SK-MEL-5 (cell line): ENCODE measurements around the gene JMJD1C. TPM values are rescaled to one million over a fixed set of nuclear protein-coding genes. Genes with fewer than 3 reads are reported as not detected.
"Not testable (repeated sequence)": the region's sequence is repeated elsewhere in the genome, so short reads cannot be mapped to it uniquely, and the experiment has no call there.

Source experiments
- DNase-seq: peaks from one replicate; pipeline ENCODE4 v3.0.0-alpha.2; 2016; ENCODE audit warnings: low read depth, low spot score
- in situ Hi-C: cut with HindIII; loops from 2 replicates; pipeline ENCODE4 v1.10.0; 2016; ENCODE audit warnings: low sequenced_read_pairs, high pct_unique_total_duplicates, low pct_unique_long_range_greater_than_20kb
- polyA plus RNA-seq, 2 experiments: library from polyadenylated mRNA; depleted of rRNA; stranded (reverse); fragments of >200 nt; gene quantifications; 2 replicates each; pipeline ENCODE4 v1.2.3, GENCODE V29; 2015
- total RNA-seq: library from RNA; depleted of rRNA; stranded (reverse); fragments of >200 nt; shearing (Covaris generic); gene quantifications from 2 replicates; pipeline ENCODE4 v1.2.3, GENCODE V29; 2014; rRNA removed

Gene JMJD1C, protein sequence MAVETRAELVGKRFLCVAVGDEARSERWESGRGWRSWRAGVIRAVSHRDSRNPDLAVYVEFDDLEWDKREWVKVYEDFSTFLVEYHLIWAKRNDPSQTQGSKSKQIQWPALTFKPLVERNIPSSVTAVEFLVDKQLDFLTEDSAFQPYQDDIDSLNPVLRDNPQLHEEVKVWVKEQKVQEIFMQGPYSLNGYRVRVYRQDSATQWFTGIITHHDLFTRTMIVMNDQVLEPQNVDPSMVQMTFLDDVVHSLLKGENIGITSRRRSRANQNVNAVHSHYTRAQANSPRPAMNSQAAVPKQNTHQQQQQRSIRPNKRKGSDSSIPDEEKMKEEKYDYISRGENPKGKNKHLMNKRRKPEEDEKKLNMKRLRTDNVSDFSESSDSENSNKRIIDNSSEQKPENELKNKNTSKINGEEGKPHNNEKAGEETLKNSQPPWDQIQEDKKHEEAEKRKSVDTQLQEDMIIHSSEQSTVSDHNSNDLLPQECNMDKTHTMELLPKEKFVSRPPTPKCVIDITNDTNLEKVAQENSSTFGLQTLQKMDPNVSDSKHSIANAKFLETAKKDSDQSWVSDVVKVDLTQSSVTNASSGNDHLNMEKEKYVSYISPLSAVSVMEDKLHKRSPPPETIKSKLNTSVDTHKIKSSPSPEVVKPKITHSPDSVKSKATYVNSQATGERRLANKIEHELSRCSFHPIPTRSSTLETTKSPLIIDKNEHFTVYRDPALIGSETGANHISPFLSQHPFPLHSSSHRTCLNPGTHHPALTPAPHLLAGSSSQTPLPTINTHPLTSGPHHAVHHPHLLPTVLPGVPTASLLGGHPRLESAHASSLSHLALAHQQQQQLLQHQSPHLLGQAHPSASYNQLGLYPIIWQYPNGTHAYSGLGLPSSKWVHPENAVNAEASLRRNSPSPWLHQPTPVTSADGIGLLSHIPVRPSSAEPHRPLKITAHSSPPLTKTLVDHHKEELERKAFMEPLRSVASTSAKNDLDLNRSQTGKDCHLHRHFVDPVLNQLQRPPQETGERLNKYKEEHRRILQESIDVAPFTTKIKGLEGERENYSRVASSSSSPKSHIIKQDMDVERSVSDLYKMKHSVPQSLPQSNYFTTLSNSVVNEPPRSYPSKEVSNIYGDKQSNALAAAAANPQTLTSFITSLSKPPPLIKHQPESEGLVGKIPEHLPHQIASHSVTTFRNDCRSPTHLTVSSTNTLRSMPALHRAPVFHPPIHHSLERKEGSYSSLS (N-terminal part only)
- total RNA-seq = 30.1 and 30.2 TPM in 2 replicates
- 16.1 and 17.3 TPM in 2 replicates for polyA plus RNA-seq (2015; cell fraction: cytosol; rRNA removed)
- polyA plus RNA-seq (2015; cell fraction: nucleus; rRNA removed) = 77.4 and 78.6 TPM in 2 replicates

DNA sequence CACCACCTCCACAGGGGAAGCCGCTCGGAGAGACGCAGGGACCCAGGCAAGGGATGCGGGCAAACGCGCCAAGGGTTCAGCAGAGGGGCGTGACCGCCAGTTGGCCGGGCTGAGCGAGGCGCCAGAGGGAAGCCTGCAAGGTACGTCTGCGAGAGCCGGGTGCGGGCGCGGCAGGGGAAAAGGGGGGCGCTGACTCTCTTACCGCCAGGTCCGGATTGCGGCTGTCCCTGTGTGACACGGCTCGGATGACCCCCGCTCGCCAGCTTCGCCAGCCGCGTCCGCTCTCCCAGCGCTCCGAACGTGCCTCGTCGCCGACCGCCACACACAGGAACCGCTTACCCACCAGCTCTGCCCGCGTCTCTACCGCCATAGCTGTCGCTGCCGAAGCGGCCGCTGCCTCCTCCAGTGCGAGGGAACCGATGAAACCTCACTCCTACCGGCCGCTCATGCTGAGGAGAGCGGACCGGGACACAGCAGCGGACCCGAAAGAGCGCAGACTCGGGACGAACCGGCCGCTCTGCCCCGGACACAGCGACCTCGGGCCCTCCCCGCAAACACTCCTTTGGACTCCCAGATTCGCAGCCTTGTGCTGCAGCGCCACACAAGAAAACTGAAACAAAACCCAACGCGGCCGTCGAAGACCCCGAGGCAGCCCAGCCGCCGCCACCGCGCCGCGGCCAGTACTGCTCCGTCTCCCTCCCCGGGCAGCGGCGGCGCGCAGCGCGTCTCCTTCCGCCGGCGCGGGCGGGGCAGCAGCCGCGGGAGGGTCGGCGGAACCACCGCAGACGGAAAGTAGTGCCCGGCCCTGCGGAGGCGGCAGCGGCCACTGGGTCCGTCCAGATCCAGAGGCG, at the start of gene JMJD1C:
JMJD1C (minus strand) TSS at position 685 of the 851 bp plus-strand sequence; CDS start at position 370, 315 bp downstream.
- in situ Hi-C loops = no loop called here
- peak; percentile 59 for DNase-seq

DNA sequence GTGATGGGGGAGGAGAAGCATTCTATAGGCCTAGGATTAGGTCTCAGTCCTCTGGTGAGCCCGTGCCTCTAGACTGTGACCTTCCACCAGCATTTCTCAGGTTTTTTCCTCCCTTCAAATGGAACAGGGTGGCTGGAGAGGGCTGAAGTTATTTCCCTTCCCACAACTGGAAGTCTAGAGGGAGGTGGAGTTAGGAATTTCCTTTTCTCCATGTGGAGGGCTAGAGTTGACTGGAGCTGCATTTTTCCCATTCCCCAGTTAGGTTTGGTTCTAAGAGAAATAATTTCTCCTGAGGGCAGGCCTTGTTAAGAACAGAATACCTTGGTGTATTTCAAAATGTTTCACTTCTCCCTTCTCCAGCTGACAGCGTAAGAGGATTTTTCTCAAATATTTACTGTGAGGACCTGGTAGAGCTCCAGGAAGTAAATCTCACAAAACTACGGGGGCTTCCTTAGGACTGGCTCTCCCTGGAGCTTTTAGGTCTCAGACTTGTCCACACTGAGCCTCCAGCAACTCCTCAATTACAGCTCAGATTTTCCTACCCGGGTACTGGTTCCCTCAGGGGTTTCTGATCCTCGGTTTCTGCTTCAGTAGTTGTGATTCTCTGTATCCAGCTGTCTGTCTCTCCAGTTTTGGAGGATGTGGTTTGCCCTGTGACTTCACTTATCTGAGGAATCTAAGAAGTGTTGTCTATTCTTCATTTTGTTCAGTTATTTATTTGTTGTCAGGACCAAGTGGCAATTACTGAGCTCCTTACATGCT, 49.4 kb upstream of the JMJD1C start:
- DNase-seq = peak; percentile 95

DNA sequence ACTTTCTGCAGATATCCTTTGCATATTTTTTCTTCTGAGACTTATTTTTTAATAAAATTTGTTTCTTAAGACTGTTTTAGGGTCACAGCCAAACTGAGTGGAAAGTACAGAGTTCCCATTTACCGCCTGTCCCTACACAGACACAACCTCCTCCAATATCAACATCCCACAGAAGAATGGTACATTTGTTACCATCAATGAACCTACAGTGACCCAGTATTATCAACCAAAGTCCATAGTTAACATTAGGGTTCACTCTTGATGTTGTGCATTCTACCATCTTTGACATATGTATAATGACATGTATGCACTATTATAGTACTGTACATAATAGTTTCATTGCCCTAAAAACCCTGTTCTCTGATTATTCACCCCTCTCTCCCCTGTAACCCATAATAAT, 40.8 kb upstream of the JMJD1C start:
- in situ Hi-C loops = no loop called here
- DNase-seq = no peak

More for the DNA sequence above, 49.4 kb upstream of the JMJD1C start:
- in situ Hi-C loops = no loop called here

DNA sequence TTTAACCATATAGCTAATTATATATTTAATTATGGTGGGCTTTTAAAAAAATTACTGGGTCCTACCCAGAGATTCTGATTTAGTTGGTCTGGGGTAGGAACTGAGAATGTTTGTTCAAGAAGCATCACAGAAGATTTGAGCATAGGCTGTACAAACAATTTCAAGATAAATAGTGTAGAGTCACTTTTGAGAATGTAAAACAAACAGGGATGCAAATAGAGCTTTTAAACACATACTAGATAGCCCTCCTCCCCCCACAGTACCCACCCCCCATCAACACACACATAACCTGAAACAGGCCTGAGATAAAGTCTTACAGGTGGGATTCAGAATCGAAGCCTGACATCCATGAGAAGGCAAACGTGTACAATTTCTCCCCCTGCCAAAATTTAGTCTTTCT, 39.8 kb upstream of the JMJD1C start:
- DNase-seq = no peak
- in situ Hi-C loops = no loop called here

DNA sequence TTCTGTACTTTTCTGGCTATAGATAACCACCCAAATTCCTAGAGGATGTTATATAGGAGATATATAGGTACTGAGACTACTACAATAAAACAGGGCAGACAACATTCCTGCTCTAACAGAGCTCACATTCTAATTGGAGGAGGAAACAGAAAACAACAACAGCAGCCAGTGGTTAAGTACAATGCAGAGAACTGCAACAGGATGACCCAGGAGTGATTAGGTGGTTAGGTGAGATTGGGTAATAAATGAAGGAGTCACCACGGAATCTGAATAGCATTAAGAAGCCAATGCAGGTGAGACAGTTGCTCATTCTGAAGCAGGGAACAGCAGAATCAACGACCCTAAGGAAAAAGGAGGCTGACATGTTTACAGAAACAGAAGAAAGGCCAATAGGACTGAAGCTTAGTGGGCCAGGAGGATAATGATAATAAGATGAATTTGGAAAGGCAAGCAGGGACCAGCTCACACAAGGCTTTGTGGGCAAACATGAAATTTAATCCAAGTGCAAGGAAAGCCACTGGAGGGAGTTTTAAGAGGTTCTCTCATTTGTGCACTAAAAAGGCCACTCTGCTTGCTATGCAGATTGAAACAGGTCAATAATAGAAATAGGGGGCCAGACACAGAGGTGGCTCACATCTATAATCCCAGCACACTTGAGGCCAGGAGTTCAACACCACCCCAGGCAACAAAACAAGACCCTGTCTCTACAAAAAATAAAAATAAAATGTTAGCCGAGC, 38.5 kb upstream of the JMJD1C start:
- in situ Hi-C loops = no loop called here
- no peak for DNase-seq

DNA sequence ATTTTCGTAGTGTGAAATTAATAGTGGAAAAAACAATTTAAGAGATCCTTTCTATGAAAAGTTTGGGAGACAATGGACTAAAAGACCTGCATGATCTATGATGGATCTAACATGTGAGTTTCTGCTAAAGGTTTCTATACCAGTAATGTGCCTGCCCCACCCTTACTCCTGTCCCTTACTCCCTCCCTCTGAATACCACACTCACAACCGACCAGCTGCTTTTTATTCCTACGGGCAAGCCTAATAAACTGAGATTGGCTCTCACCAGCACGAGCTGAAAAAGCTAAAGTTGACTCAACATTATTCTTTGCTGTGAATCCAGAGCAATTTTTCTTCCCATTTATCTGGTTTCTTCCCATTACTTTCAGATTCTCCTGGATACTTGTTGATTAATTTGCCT, 37.6 kb upstream of the JMJD1C start:
- DNase-seq = no peak
- in situ Hi-C loops = no loop called here

DNA sequence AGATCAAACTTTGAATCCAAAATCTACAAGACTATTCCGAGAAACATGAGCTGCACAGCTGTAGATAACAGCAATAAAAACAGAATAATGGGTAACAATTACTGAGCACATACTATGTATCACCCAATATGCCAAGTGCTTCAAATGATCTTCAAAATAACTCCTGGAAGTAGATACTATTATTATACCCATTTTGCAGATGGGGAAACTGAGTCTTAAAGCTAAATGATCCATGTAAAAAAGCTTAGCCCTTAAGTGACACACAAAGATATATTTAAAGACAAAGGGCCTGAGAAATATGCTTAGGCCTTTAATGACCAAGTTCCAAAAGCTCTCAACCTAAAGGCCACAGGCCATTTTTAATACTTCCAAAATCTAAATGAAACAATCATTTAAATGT, 37.1 kb upstream of the JMJD1C start:
- DNase-seq = no peak
- in situ Hi-C loops = no loop called here

DNA sequence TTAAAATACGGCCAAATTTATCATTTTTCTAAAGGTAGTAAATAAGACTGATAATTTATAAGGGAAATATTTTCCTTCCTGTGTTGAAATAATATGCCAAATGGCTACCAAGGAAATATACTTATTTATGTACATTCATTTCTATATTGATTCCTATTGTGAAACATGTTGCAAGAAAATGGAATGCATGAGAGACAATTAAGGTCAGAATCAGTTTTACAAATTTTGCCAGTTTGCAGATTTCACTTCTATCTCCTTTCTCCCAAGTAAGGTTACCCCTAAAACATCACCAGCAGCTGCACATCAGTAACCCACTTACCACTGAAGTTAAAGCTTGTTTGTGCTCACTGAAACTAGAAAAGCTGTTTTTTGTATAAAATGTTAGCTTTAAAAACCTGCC, 36.2 kb upstream of the JMJD1C start:
- in situ Hi-C loops = no loop called here

DNA sequence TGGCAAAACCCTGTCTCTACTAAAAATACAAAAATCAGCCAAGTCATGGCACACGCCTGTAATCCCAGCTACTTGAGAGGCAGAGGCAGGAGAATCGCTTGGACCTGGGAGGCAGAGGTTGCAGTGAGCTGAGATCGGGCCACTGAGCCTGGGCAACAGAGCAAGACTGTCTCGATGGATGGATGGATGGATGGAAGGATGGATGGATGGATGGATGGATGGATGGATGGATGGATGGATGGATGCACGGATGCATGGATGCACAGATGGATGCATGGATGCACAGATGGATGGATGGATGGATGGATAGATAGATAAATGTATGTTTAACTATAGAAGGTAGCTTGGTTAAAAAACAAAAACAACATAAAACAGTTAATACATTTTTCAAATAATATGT, 34.8 kb upstream of the JMJD1C start:
- in situ Hi-C loops, DNase-seq: not testable (repeated sequence)

More for the DNA sequence above, 36.2 kb upstream of the JMJD1C start:
- DNase-seq = no peak

DNA sequence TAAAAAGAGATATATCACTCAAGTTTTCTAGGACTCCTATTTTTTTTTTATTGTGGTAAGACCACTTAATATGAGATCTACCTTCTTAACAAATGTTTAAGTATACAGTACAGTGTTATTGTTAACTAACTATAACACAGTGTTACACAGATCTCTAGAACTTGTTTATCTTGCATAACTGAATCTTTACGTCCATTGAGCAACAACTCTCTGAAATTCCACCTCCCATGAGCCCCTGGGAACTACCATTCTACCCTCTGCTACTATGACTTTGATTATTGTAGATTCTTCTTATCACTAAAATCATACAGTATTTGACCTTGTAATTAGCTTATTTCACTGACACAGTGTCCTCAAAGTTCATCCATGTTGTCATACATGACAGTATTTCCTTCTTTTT, 32.9 kb upstream of the JMJD1C start:
- DNase-seq = no peak
- in situ Hi-C loops = no loop called here

DNA sequence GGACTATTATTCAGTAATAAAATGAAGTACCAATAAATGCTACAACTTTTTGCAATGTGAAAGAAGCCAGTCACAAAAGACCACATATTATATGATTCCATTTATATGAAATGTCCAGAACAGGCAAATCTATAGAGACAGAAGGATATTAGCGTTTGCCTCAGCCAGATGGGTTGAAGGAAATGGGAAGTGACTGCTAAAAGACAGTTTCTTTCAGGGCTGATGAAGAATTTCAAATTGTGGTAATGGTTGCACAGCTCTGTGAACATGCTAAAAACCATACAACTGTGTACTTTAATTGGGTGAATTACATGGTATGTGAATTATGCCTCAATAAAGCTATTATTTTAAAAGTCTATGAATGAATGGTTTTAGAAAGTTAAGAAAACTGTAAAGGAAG, 31.5 kb upstream of the JMJD1C start:
- in situ Hi-C loops = no loop called here
- no peak for DNase-seq

DNA sequence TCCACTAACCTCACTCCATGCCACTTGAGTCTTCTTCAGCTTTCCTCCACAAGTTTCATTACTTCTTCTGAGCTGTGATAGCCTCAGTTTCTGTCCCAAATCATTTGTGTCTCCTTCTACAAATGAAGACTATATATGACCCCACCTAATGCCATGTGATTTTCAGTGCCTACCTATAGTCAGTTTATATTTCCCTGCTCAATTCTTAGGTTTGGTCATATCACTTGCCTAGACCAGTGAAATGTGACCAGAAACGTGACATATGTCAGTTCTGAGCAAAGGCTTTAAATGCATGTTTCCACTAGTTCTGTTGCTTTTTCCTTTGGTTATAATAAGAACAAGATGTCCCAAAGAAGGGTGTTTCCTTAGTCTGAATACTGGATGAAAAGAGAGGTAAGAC, 30.8 kb upstream of the JMJD1C start:
- DNase-seq = no peak
- in situ Hi-C loops = no loop called here

DNA sequence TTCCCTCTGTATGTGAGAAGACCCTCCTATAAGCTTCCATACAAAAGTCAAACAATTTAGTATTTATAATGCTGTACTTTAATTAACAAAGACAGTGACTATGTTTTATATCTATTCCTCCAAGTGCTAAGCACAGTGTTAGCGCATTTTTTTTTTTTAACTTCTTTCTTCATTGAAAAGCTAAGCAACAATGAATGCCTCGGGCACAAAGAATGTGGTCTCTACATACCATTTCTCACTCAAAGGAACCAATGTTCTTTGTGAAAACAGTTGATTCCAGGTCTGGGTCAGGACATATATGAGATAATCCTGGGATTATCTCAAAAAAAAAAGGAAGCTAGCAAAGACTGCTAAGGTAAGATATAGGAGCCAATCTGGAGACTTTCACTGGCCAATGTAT, 29.2 kb upstream of the JMJD1C start:
- in situ Hi-C loops = no loop called here
- DNase-seq = peak; percentile 50

DNA sequence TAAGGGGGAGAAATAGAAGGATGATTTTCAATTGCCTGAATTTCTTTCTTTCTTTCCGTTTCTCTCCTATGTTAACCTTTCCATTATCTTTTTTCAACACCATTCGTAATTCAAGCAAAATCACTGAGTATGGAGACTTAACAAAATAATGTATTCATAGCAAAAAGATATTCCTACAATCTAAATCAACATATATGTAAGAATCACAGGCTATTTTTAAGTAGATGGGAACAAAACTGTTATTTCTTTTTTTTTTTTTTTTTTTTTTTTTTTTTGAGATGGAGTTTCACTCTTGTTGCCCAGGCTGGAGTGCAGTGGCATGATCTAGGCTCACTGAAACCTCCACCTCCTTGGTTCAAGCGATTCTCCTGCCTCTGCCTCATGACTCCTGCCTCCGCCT, 27.2 kb upstream of the JMJD1C start:
- no peak for DNase-seq
- in situ Hi-C loops = no loop called here

DNA sequence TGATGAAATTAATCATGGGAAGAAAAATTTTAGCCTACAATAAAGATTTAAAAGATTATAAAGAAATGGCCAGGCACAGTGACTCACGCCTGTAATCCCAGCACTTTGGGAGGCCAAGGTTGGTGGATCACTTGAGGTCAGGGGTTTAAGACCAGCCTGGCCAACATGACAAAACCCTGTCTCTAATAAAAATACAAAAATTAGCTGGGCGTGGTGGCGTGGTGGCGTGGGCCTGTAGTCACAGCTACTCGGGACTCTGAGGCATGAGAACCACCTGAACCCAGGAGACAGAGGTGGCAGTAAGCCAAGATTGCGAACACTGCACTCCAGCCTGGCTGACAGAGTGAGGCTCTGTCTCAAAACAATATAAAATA, 26.5 kb upstream of the JMJD1C start:
- in situ Hi-C loops, DNase-seq: not testable (repeated sequence)
